Measurements from ENCODE around the gene PDLIM5.

The PDLIM5 gene

DNA sequence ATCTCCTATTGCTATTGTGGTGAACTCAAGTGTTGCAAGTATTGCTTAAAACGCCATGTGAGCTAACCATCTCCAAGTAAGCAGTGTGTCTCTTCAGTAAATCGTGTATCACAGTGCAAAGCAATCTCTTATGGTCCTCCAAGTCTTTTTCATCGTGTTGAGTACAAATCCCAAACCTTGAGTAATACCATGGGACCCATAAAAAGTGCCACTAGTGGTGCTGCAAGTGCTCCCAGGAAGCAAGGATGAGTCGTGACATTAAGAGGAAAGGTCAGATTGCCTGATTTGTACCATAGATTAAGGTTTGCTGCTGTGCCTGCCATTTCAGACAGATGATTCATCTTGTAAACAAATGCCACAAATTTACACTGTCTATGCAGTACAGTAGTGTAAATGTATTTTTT lies 239.1 kb downstream of the PDLIM5 start:
- no peak overlapping the region for H3K4me3 ChIP-seq (ENCODE audit: low read depth, low read length)
- DNase-seq (ENCODE audit: low read depth): no peak
- no peak for TF ChIP-seq CTCF (IDR thresholded peaks at IDR 0.05; ENCODE audit: low read depth, low read length, missing control alignments)
- in situ Hi-C loops (cut with HindIII; ENCODE audit: low sequenced_read_pairs): no loop called here

DNA sequence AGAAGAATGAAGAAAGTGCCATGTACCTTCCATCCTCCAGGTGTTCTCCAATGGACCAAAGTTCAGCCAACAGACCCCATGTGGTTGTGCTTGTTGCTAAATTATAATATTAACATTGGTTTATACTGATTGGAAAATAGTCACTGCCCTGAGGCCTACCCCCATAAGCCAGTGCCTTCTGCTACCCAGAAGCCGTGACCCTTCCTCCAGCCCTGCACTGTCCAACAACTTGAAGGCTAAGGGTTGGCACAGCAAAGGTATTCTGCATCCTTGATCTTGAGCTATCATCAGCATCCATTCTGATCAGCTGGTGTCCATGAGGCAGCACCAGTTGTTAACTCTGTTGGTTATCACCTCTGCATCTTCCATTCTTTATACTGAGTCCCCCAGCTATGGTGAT lies 239.8 kb downstream of the PDLIM5 start:
- no peak overlapping the region for H3K4me3 ChIP-seq (ENCODE audit: low read depth, low read length)
- no peak for TF ChIP-seq CTCF (IDR thresholded peaks at IDR 0.05; ENCODE audit: low read depth, low read length, missing control alignments)
- no peak for DNase-seq (ENCODE audit: low read depth)
- in situ Hi-C loops (cut with HindIII; ENCODE audit: low sequenced_read_pairs): no loop called here

GRCh38 chr4:94695384-94695783 lies 243.6 kb downstream of the PDLIM5 start:
- no peak for TF ChIP-seq CTCF (IDR thresholded peaks at IDR 0.05; ENCODE audit: low read depth, low read length, missing control alignments)
- H3K4me3 ChIP-seq (ENCODE audit: low read depth, low read length): no peak overlapping the region
- no peak for DNase-seq (ENCODE audit: low read depth)
- in situ Hi-C loops (cut with HindIII; ENCODE audit: low sequenced_read_pairs): no loop called here

- DNase-seq (ENCODE audit: low read depth): no peak
- TF ChIP-seq CTCF (IDR thresholded peaks at IDR 0.05; ENCODE audit: low read depth, low read length, missing control alignments): no peak
- H3K4me3 ChIP-seq (ENCODE audit: low read depth, low read length): no peak overlapping the region
- in situ Hi-C loops (cut with HindIII; ENCODE audit: low sequenced_read_pairs): no loop called here
Measured at GRCh38 chr4:94698187-94698586, 246.4 kb downstream of the PDLIM5 start.

- no peak overlapping the region for H3K4me3 ChIP-seq (ENCODE audit: low read depth, low read length)
- in situ Hi-C loops (cut with HindIII; ENCODE audit: low sequenced_read_pairs): no loop called here
- TF ChIP-seq CTCF (IDR thresholded peaks at IDR 0.05; ENCODE audit: low read depth, low read length, missing control alignments): no peak
- DNase-seq (ENCODE audit: low read depth): no peak
Measured at GRCh38 chr4:94700298-94700697, 248.6 kb downstream of the PDLIM5 start.

GRCh38 chr4:94701631-94702300 lies 250.0 kb downstream of the PDLIM5 start:
- TF ChIP-seq CTCF (IDR thresholded peaks at IDR 0.05; ENCODE audit: low read depth, low read length, missing control alignments): no peak
- in situ Hi-C loops (cut with HindIII; ENCODE audit: low sequenced_read_pairs): no loop called here
- no peak for DNase-seq (ENCODE audit: low read depth)
- H3K4me3 ChIP-seq (ENCODE audit: low read depth, low read length): no peak overlapping the region
